Peyer's patch (tissue), 4 donors: ENCODE measurements around the gene RABGGTA.

Experiments used
- POLR2A ChIP-seq, 2 donors: fragments of 450-650 bp; IDR thresholded peaks; one replicate each; pipeline ENCODE4 v1.5.1; 2017; ENCODE audit warnings: antibody characterized with exemption in 2 of 2, mild to moderate bottlenecking in 2 of 2, moderate library complexity in 2 of 2
- TF ChIP-seq, protein P1 (sequence below), 6 experiments: fragments of 450-650 bp in 4 of 6; fragments of 200-600 bp in 2 of 6; sonication (generic) in 1 of 6; IDR thresholded peaks; one replicate each; pipeline ENCODE4 v1.5.1; 2017 to 2019; ENCODE audit warnings: antibody characterized with exemption in 6 of 6, mild to moderate bottlenecking in 3 of 6, moderate library complexity in 1 of 6

DNA sequence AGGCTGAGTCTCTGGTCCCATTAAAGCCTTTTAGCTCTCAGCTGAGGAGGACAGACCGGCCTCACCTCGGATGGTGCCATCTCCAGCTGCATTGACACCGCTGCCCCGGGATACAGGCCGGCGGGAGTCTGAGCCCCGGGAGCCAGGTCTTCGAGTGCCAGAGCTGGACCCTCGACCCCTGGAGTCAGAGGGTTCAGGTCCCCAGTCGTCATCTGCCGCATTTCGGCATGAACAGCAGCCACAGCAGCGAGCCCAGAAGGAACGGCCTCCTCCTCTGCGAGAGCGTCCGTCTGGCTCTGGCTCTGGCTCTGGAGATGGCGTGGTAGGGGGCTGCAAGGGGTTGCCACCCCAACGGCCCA is 9.4 kb downstream of the RABGGTA start:
- TF ChIP-seq, protein P1, sequence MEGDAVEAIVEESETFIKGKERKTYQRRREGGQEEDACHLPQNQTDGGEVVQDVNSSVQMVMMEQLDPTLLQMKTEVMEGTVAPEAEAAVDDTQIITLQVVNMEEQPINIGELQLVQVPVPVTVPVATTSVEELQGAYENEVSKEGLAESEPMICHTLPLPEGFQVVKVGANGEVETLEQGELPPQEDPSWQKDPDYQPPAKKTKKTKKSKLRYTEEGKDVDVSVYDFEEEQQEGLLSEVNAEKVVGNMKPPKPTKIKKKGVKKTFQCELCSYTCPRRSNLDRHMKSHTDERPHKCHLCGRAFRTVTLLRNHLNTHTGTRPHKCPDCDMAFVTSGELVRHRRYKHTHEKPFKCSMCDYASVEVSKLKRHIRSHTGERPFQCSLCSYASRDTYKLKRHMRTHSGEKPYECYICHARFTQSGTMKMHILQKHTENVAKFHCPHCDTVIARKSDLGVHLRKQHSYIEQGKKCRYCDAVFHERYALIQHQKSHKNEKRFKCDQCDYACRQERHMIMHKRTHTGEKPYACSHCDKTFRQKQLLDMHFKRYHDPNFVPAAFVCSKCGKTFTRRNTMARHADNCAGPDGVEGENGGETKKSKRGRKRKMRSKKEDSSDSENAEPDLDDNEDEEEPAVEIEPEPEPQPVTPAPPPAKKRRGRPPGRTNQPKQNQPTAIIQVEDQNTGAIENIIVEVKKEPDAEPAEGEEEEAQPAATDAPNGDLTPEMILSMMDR (IDR thresholded peaks at IDR 0.05) = no peak
- no peak for TF ChIP-seq POLR2A (IDR thresholded peaks at IDR 0.05)
